ENCODE measurements around the gene TMIGD2. TPM values are rescaled to one million over a fixed set of nuclear protein-coding genes. Genes with fewer than 3 reads are reported as not detected.

Gene TMIGD2
- total and polyA plus RNA-seq, 2 experiments from 2014 or later, result not detected

DNA sequence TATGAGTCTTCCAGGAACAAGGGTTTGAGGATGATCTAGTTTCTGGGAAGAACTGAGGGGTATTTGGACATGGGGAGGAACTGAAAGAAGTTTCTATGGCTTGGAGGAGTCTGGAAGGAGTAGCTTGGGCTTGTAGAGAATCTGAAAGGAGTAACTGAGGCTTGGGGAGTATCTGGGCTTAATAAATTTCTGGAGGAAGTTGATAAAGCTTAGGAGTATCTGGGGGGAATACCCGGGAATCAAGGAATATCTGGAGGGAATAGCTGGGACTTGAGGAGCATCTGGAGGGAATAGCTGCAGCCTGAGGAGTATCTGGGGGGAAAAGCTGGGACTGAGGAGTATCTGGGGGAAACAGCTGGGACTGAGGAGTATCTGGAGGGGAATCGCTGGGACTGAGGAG is 18.2 kb upstream of the TMIGD2 start:
- no peak overlapping the region for H2AFZ ChIP-seq
- 95% methylated on average over 2 of the region's 2 CpGs for WGBS (ENCODE audit: low lambda C conversion rate, missing lambda C conversion rate)
- H3K9me2 ChIP-seq (replicated peaks; ENCODE audit: insufficient read depth), result no peaks in the 10 kb centered on the region
- no peaks in the 10 kb centered on the region for H3K36me3 ChIP-seq (replicated peaks; ENCODE audit: insufficient read depth, low read depth)
- TF ChIP-seq EZH2 (IDR thresholded peaks at IDR 0.05; ENCODE audit: borderline replicate concordance) (no peak), EZH2phosphoT487 (IDR thresholded peaks at IDR 0.05; ENCODE audit: low read depth, severe bottlenecking, unreplicated experiment) (no peak)
- TF ChIP-seq, protein P1, sequence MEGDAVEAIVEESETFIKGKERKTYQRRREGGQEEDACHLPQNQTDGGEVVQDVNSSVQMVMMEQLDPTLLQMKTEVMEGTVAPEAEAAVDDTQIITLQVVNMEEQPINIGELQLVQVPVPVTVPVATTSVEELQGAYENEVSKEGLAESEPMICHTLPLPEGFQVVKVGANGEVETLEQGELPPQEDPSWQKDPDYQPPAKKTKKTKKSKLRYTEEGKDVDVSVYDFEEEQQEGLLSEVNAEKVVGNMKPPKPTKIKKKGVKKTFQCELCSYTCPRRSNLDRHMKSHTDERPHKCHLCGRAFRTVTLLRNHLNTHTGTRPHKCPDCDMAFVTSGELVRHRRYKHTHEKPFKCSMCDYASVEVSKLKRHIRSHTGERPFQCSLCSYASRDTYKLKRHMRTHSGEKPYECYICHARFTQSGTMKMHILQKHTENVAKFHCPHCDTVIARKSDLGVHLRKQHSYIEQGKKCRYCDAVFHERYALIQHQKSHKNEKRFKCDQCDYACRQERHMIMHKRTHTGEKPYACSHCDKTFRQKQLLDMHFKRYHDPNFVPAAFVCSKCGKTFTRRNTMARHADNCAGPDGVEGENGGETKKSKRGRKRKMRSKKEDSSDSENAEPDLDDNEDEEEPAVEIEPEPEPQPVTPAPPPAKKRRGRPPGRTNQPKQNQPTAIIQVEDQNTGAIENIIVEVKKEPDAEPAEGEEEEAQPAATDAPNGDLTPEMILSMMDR (IDR thresholded peaks at IDR 0.05; ENCODE audit: poor library complexity), result no peak
- H3K79me2 ChIP-seq, result no peaks in the 10 kb centered on the region
- H3K27ac ChIP-seq, result no peak overlapping the region
- H3K4me3 ChIP-seq, result no peak overlapping the region
- no peaks in the 10 kb centered on the region for H3K4me1 ChIP-seq (ENCODE audit: insufficient read depth)
- H4K20me1 ChIP-seq (ENCODE audit: insufficient read depth, poor library complexity, severe bottlenecking), result no peaks in the 10 kb centered on the region
- H3K27me3 ChIP-seq, result no peaks in the 10 kb centered on the region
- no peaks in the 10 kb centered on the region for H3K9me3 ChIP-seq (ENCODE audit: low read depth)
- no peak overlapping the region for H3K4me2 ChIP-seq
- DNase-seq (ENCODE audit: low spot score), result no peak

DNA sequence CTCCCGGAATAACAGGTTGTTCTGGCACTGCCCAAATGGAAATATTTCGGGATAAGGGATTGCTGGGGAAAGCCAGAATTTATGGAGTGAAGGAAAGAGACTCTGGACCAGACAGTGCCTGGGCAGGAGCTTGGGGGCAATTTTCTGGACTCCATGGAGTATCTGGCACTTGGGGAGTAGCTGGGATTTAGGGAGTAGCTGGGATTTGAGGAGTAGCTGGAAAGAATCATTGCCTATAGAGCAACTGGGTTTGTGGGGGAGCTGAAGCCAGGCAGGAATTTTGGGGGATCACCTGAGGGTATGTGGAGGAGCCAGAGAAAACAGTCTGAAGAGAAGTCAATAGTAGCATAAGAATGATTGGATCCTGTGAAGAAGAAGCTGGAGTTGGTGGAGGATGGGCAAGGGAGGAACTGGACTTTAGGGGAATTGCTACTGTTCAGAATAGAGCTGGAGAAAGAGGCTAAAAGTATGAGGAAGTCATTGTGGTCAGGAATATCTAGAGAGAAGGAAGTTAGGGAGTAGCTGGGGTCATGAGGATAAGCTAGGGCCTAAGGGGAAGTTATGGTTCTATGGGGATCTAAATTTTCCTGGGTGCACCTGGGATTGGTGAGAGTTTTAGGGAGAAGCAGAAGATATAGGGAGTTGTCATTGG is 17.0 kb upstream of the TMIGD2 start:
- no peaks in the 10 kb centered on the region for H3K9me3 ChIP-seq (ENCODE audit: low read depth)
- no peaks in the 10 kb centered on the region for H3K36me3 ChIP-seq (replicated peaks; ENCODE audit: insufficient read depth, low read depth)
- no peaks in the 10 kb centered on the region for H4K20me1 ChIP-seq (ENCODE audit: insufficient read depth, poor library complexity, severe bottlenecking)
- H3K79me2 ChIP-seq, result no peaks in the 10 kb centered on the region
- 97% methylated on average over 2 of the region's 2 CpGs for WGBS (ENCODE audit: low lambda C conversion rate, missing lambda C conversion rate)
- no peaks in the 10 kb centered on the region for H3K4me1 ChIP-seq (ENCODE audit: insufficient read depth)
- H2AFZ ChIP-seq, result no peak overlapping the region
- no peaks in the 10 kb centered on the region for H3K27me3 ChIP-seq
- no peak overlapping the region for H3K27ac ChIP-seq
- no peaks in the 10 kb centered on the region for H3K9me2 ChIP-seq (replicated peaks; ENCODE audit: insufficient read depth)
- H3K4me3 ChIP-seq, result no peak overlapping the region
- no peak for DNase-seq (ENCODE audit: low spot score)
- TF ChIP-seq EZH2phosphoT487 (IDR thresholded peaks at IDR 0.05; ENCODE audit: low read depth, severe bottlenecking, unreplicated experiment) (no peak), EZH2 (IDR thresholded peaks at IDR 0.05; ENCODE audit: borderline replicate concordance) (no peak)
- TF ChIP-seq, protein P1 (IDR thresholded peaks at IDR 0.05; ENCODE audit: poor library complexity), result no peak
- no peak overlapping the region for H3K4me2 ChIP-seq

GRCh38 chr19:4318460-4318859 is 16.3 kb upstream of the TMIGD2 start:
- 94% methylated on average over 7 of the region's 7 CpGs for WGBS (ENCODE audit: low lambda C conversion rate, missing lambda C conversion rate)
- TF ChIP-seq EZH2 (IDR thresholded peaks at IDR 0.05; ENCODE audit: borderline replicate concordance) (no peak), EZH2phosphoT487 (IDR thresholded peaks at IDR 0.05; ENCODE audit: low read depth, severe bottlenecking, unreplicated experiment) (no peak)
- TF ChIP-seq, protein P1 (IDR thresholded peaks at IDR 0.05; ENCODE audit: poor library complexity), result no peak
- Histone ChIP-seq H3K4me2 (no peak overlapping the region), H4K20me1 (ENCODE audit: insufficient read depth, poor library complexity, severe bottlenecking) (no peaks in the 10 kb centered on the region), H3K9me2 (replicated peaks; ENCODE audit: insufficient read depth) (no peaks in the 10 kb centered on the region), H3K4me3 (no peak overlapping the region), H3K36me3 (replicated peaks; ENCODE audit: insufficient read depth, low read depth) (no peaks in the 10 kb centered on the region), H3K9me3 (ENCODE audit: low read depth) (no peaks in the 10 kb centered on the region), H3K27ac (no peak overlapping the region), H2AFZ (no peak overlapping the region), H3K4me1 (ENCODE audit: insufficient read depth) (no peaks in the 10 kb centered on the region), H3K79me2 (no peaks in the 10 kb centered on the region), H3K27me3 (no peaks in the 10 kb centered on the region)
- no peak for DNase-seq (ENCODE audit: low spot score)
